Ishikawa (cell line): Measurements from ENCODE around the gene ATP11A.

ENCODE experiments used
- CEBPB ChIP-seq: IDR thresholded peaks from 2 replicates; pipeline ENCODE4 v1.6.1; 2012
- CREB1 ChIP-seq: IDR thresholded peaks from 2 replicates; pipeline ENCODE4 v1.6.1; 2012; ENCODE audit warnings: low read depth
- EGR1 ChIP-seq: IDR thresholded peaks from 2 replicates; pipeline ENCODE4 v1.6.1; 2012
- EP300 ChIP-seq: IDR thresholded peaks from 2 replicates; pipeline ENCODE4 v1.6.1; 2012; ENCODE audit warnings: borderline replicate concordance
- FOXM1 ChIP-seq: IDR thresholded peaks from 2 replicates; pipeline ENCODE4 v1.6.1; 2012; ENCODE audit warnings: low read depth, borderline replicate concordance
- NFIC ChIP-seq: IDR thresholded peaks from 2 replicates; pipeline ENCODE4 v1.6.1; 2012
- RAD21 ChIP-seq: IDR thresholded peaks from 2 replicates; pipeline ENCODE4 v1.6.1; 2012; ENCODE audit warnings: low read depth
- TAF1 ChIP-seq: IDR thresholded peaks from 2 replicates; pipeline ENCODE4 v1.6.1; 2012; ENCODE audit warnings: low read depth, mild to moderate bottlenecking
- TCF12 ChIP-seq: IDR thresholded peaks from 2 replicates; pipeline ENCODE4 v1.6.1; 2012; ENCODE audit warnings: low read depth
- TEAD4 ChIP-seq: IDR thresholded peaks from 2 replicates; pipeline ENCODE4 v1.6.1; 2012
- YY1 ChIP-seq: IDR thresholded peaks from 2 replicates; pipeline ENCODE4 v1.6.1; 2012; ENCODE audit warnings: low read depth
- ZBTB7A ChIP-seq: IDR thresholded peaks from 2 replicates; pipeline ENCODE4 v1.6.1; 2012; ENCODE audit warnings: low read depth
- TF ChIP-seq, protein P1 (sequence below): IDR thresholded peaks from 2 replicates; pipeline ENCODE4 v1.6.1; 2012
- TF ChIP-seq, protein P2 (sequence below): IDR thresholded peaks from 2 replicates; pipeline ENCODE4 v1.6.1; 2012
- TF ChIP-seq, protein P3 (sequence below): IDR thresholded peaks from 2 replicates; pipeline ENCODE4 v1.6.1; 2012; ENCODE audit warnings: low read depth, mild to moderate bottlenecking

Gene ATP11A

DNA sequence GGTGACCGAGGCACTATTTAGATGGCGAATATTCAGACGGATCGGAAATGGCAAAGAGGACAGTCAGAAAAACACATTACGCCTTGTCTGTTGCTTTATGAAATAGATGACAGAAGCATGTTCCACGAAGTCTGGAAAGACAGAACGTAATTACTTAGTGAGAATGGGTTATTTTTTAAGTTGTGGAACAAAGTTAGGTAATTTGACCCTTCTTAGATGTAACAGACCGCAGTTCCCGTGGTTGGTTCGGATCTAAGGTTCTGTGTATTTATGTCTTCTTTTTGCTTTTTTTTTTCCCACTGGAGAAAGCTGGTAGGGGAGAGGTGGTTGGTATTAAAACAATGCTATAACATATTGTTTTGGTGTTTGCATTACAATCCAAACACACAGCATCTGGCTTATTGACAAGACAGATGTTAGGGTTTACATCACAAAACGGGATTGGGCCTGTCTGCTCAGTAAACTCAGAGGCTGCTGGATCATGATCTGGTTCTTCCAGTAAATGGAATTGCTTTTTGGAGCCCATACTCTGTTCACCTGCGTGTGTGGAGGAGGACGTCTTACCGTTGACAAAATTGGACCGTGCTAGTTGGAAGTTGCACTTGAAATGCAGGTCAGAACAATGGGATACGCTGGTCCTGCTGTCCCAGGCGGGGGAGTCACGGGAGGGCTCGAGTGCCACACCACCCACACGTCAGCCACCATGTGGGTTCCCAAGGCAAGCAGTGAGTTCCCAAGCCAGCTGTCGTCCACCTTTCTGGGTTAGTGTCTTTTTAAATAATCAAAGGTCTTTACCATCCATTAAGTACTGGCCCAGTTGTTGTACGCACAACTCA lies 13.8 kb downstream of the ATP11A start:
- no peak for TF ChIP-seq RAD21

DNA sequence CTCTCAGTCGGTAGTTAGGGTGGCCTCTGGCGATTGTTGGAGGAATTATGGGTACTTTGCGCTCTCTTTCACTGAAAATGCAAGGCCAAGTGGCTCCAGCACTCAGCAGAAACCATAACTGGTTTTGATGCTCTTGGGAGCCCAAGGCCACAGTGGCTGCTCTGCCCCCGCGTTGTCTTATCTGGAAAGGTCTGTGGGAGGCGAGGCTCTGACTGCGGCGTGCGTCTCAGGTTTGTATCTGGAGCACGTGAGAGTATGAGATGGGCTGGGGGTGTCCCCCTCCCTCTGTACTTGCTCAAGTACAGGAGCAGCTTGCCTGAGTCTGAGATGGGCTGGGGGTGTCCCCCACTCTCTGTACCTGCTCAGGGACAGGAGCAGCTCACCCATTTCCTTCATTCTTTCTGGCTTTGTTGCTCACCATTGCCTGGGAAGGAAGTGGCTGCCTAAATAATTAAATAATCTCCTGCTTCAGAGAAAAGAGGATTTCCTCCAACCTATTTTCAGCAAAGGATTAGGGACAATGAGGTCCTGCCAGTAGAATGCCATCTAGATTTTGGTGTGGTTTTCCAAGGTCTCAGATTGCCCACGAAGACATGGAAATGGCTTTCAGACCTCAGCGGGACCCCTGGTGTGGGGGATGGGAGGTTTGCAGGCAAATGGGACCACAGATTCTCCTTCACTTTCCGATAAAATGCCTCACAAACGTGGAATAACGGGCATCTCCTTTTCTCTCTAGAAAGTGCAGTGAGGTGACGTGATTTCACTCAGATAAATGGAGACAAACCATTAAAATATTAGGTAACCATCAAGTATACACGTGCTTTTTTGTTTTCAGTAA lies 14.7 kb downstream of the ATP11A start:
- no peak for TF ChIP-seq TAF1
- TF ChIP-seq EP300 = no peak
- no peak for TF ChIP-seq YY1
- TF ChIP-seq EGR1 = no peak
- TF ChIP-seq TEAD4 = no peak
- TF ChIP-seq, protein P1, sequence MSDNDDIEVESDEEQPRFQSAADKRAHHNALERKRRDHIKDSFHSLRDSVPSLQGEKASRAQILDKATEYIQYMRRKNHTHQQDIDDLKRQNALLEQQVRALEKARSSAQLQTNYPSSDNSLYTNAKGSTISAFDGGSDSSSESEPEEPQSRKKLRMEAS = no peak
- no peak for TF ChIP-seq TCF12
- no peak for TF ChIP-seq RAD21
- no peak for TF ChIP-seq ZBTB7A
- TF ChIP-seq FOXM1 = no peak
- TF ChIP-seq, protein P2, sequence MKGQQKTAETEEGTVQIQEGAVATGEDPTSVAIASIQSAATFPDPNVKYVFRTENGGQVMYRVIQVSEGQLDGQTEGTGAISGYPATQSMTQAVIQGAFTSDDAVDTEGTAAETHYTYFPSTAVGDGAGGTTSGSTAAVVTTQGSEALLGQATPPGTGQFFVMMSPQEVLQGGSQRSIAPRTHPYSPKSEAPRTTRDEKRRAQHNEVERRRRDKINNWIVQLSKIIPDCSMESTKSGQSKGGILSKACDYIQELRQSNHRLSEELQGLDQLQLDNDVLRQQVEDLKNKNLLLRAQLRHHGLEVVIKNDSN = no peak
- TF ChIP-seq CREB1 = no peak
- TF ChIP-seq CEBPB = no peak
- TF ChIP-seq, protein P3, sequence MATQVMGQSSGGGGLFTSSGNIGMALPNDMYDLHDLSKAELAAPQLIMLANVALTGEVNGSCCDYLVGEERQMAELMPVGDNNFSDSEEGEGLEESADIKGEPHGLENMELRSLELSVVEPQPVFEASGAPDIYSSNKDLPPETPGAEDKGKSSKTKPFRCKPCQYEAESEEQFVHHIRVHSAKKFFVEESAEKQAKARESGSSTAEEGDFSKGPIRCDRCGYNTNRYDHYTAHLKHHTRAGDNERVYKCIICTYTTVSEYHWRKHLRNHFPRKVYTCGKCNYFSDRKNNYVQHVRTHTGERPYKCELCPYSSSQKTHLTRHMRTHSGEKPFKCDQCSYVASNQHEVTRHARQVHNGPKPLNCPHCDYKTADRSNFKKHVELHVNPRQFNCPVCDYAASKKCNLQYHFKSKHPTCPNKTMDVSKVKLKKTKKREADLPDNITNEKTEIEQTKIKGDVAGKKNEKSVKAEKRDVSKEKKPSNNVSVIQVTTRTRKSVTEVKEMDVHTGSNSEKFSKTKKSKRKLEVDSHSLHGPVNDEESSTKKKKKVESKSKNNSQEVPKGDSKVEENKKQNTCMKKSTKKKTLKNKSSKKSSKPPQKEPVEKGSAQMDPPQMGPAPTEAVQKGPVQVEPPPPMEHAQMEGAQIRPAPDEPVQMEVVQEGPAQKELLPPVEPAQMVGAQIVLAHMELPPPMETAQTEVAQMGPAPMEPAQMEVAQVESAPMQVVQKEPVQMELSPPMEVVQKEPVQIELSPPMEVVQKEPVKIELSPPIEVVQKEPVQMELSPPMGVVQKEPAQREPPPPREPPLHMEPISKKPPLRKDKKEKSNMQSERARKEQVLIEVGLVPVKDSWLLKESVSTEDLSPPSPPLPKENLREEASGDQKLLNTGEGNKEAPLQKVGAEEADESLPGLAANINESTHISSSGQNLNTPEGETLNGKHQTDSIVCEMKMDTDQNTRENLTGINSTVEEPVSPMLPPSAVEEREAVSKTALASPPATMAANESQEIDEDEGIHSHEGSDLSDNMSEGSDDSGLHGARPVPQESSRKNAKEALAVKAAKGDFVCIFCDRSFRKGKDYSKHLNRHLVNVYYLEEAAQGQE = no peak

DNA sequence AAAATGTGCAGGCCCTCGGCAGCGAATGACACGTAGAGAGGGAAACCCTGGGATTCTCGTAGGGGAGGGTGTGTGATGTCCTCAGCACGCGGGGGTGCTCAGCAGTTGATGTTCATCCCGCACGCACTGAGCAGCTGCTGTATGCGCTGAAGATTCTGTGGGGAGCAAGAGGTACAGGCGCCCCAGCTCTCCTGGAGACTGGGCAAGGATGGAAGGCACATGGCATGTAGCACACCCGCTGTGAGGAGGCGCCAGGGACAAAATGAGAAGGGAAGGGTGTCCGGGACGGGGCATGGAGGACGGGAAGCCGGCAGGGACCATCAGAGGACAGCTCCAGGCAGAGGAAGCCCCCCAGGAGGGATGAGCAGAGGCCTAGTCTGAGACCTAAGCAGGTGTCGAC lies 15.4 kb downstream of the ATP11A start:
- TF ChIP-seq YY1 = no peak
- no peak for TF ChIP-seq TEAD4
- TF ChIP-seq, protein P1 = no peak
- no peak for TF ChIP-seq EGR1

DNA sequence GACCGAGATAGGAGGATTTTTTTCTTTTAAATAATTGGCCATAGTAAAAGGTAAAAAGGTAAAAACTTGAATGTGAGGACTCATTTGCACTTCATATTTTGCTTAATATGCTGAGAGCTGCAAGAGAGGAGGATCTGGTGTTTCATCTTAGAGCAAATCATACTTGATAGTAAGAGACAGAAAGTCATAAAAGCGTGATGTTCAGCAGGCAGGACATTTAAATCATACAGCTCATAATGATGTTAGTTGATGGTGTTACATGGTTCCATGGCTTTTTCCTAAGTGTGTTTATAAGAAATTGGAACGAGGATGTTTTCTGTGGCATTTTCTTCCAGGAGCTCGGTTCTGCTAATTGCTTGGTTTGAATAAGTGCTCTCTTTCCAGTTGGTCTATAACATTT lies 16.3 kb downstream of the ATP11A start:
- no peak for TF ChIP-seq TEAD4
- TF ChIP-seq, protein P1 = no peak

DNA sequence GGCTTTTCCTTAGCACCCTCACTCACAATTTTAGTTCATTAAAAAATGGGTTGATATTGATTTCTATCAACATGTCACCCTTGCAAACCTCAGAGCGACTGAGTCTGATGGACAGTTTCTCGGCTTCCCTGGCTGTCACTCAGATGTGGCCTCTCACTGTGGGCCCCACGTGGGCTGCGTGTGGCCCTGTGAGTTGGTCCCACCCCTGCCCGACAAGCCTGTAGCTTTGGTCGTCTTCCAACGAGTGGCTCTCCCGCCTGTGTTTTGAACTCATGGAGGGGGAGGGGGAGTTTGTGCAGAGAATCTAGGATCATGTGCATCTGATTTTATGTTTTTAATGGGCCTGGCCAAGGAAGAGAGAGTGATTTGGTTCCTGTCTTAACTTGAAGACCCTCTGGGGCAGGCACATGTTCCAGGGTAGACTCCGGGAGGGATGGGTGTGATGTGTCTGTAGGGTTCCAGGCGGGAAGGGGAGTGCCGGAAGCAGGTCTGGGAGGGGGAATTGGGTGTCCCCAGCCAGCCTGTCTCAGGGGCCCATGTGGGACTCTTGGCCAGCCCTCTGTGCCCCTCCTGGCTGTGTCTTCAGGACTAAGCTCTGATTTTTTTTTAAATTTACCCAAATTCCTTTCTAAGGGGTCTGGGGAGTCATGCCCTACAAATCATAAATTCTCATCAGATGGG lies 18.9 kb downstream of the ATP11A start:
- TF ChIP-seq, protein P1 = no peak
- TF ChIP-seq CREB1 = no peak
- TF ChIP-seq, protein P2 = no peak
- TF ChIP-seq TAF1 = no peak
- TF ChIP-seq RAD21 = no peak
- no peak for TF ChIP-seq FOXM1
- no peak for TF ChIP-seq ZBTB7A
- TF ChIP-seq, protein P3 = no peak
- TF ChIP-seq EP300 = no peak
- no peak for TF ChIP-seq TEAD4
- no peak for TF ChIP-seq EGR1
- no peak for TF ChIP-seq YY1
- no peak for TF ChIP-seq NFIC
- no peak for TF ChIP-seq TCF12
